SK-N-SH treated with all-trans-retinoic acid at 6 μM for 48 hours (cell line): Measurements from ENCODE around the gene DVL3.

Source experiments
- ATAC-seq: fragments of 200-7000 bp; cut with Tn5 transposase; 3 replicates; pipeline ENCODE4 v1.9.1; 2020; ENCODE audit warnings: mild to moderate bottlenecking, moderate library complexity
- ARNTL ChIP-seq: fragments of 450-650 bp; formaldehyde crosslinking; IDR thresholded peaks from 2 replicates; pipeline ENCODE4 v1.5.0; 2020; ENCODE audit warnings: low read depth, mild to moderate bottlenecking, moderate library complexity, borderline replicate concordance
- BACH2 ChIP-seq: fragments of 250-450 bp; sonication (Bioruptor Pico); IDR thresholded peaks from 2 replicates; pipeline ENCODE4 v1.9.0; 2021; ENCODE audit warnings: mild to moderate bottlenecking, borderline replicate concordance
- CREB5 ChIP-seq: fragments of 250-450 bp; sonication (Bioruptor Pico); IDR thresholded peaks from 2 replicates; pipeline ENCODE4 v1.5.1; 2020; ENCODE audit warnings: low read depth, mild to moderate bottlenecking, moderate library complexity
- CSDC2 ChIP-seq: fragments of 250-450 bp; sonication (Bioruptor Pico); IDR thresholded peaks from 2 replicates; pipeline ENCODE4 v1.5.0; 2020; ENCODE audit warnings: mild to moderate bottlenecking, moderate library complexity
- CSRNP3 ChIP-seq: fragments of 250-450 bp; sonication (Bioruptor Pico); IDR thresholded peaks from 2 replicates; pipeline ENCODE4 v1.5.1; 2021; ENCODE audit warnings: mild to moderate bottlenecking, moderate library complexity
- ESRRG ChIP-seq: fragments of 250-450 bp; sonication (Bioruptor Pico); IDR thresholded peaks from 2 replicates; pipeline ENCODE4 v1.6.1; 2021; ENCODE audit warnings: mild to moderate bottlenecking
- GLIS3 ChIP-seq: fragments of 250-450 bp; sonication (Bioruptor Pico); IDR thresholded peaks from 2 replicates; pipeline ENCODE4 v1.5.0; 2020; ENCODE audit warnings: mild to moderate bottlenecking, moderate library complexity
- ISL1 ChIP-seq: fragments of 250-450 bp; sonication (Bioruptor Pico); IDR thresholded peaks from 2 replicates; pipeline ENCODE4 v2.1.2; 2022; ENCODE audit warnings: mild to moderate bottlenecking, moderate library complexity
- OSR1 ChIP-seq: fragments of 250-450 bp; sonication (Bioruptor Pico); IDR thresholded peaks from 2 replicates; pipeline ENCODE4 v1.8.0; 2022; ENCODE audit warnings: moderate library complexity, mild to moderate bottlenecking, inconsistent platforms
- PATZ1 ChIP-seq: fragments of 250-450 bp; sonication (Bioruptor Pico); IDR thresholded peaks from 2 replicates; pipeline ENCODE4 v1.8.0; 2020; ENCODE audit warnings: mild to moderate bottlenecking, moderate library complexity, borderline replicate concordance
- POU6F1 ChIP-seq: fragments of 250-450 bp; sonication (Bioruptor Pico); IDR thresholded peaks from 2 replicates; pipeline ENCODE4 v1.8.0; 2021; ENCODE audit warnings: low read depth, mild to moderate bottlenecking, moderate library complexity, borderline replicate concordance
- PPARA ChIP-seq: fragments of 250-450 bp; sonication (Bioruptor Pico); IDR thresholded peaks from 2 replicates; pipeline ENCODE4 v1.5.0; 2020; ENCODE audit warnings: mild to moderate bottlenecking, borderline replicate concordance
- RARB ChIP-seq: fragments of 250-450 bp; sonication (Bioruptor Pico); IDR thresholded peaks from 2 replicates; pipeline ENCODE4 v1.8.0; 2021; ENCODE audit warnings: mild to moderate bottlenecking, moderate library complexity
- SNAI2 ChIP-seq: fragments of 250-450 bp; sonication (Bioruptor Pico); IDR thresholded peaks from 2 replicates; pipeline ENCODE4 v1.5.0; 2020; ENCODE audit warnings: mild to moderate bottlenecking, moderate library complexity
- TCF4 ChIP-seq: fragments of 250-450 bp; sonication (Bioruptor Pico); IDR thresholded peaks from 2 replicates; pipeline ENCODE4 v1.8.0; 2021; ENCODE audit warnings: mild to moderate bottlenecking, moderate library complexity, borderline replicate concordance
- TOX ChIP-seq: fragments of 250-450 bp; sonication (Bioruptor Pico); IDR thresholded peaks from 2 replicates; pipeline ENCODE4 v1.8.0; 2021; ENCODE audit warnings: mild to moderate bottlenecking, moderate library complexity, borderline replicate concordance
- TSHZ2 ChIP-seq: fragments of 250-450 bp; sonication (Bioruptor Pico); IDR thresholded peaks from 2 replicates; pipeline ENCODE4 v1.5.0; 2020; ENCODE audit warnings: mild to moderate bottlenecking, moderate library complexity
- ZC3H10 ChIP-seq: fragments of 250-450 bp; sonication (Bioruptor Pico); IDR thresholded peaks from 2 replicates; pipeline ENCODE4 v1.5.1; 2021; ENCODE audit warnings: mild to moderate bottlenecking, moderate library complexity
- ZFP3 ChIP-seq: fragments of 250-450 bp; sonication (Bioruptor Pico); IDR thresholded peaks from 2 replicates; pipeline ENCODE4 v1.5.0; 2020; ENCODE audit warnings: mild to moderate bottlenecking, moderate library complexity
- ZFP30 ChIP-seq: fragments of 450-650 bp; formaldehyde crosslinking; IDR thresholded peaks from 2 replicates; pipeline ENCODE4 v1.5.0; 2022; ENCODE audit warnings: mild to moderate bottlenecking, moderate library complexity
- ZNF565 ChIP-seq: fragments of 450-650 bp; formaldehyde crosslinking; conservative IDR thresholded peaks from 2 replicates; pipeline ENCODE4 v1.5.0; 2020; ENCODE audit warnings: low read depth, mild to moderate bottlenecking, moderate library complexity
- ZNF70 ChIP-seq: fragments of 450-650 bp; formaldehyde crosslinking; IDR thresholded peaks from 2 replicates; pipeline ENCODE4 v1.5.0; 2020; ENCODE audit warnings: mild to moderate bottlenecking, moderate library complexity
- ZNF8 ChIP-seq: fragments of 450-650 bp; formaldehyde crosslinking; IDR thresholded peaks from 2 replicates; pipeline ENCODE4 v1.5.0; 2020; ENCODE audit warnings: mild to moderate bottlenecking, moderate library complexity

Gene DVL3

GRCh38 chr3:184165543-184165942 is 10.4 kb downstream of the DVL3 start:
- TF ChIP-seq SNAI2: no peak
- TF ChIP-seq POU6F1: no peak
- no peak for TF ChIP-seq ISL1 (CRISPR knock-in tag)
- no peak for ATAC-seq

- ATAC-seq: no peak
- TF ChIP-seq ARNTL (CRISPR knock-in tag): no peak
- no peak for TF ChIP-seq TOX
- no peak for TF ChIP-seq ZNF565 (CRISPR knock-in tag)
- TF ChIP-seq ESRRG (CRISPR knock-in tag): no peak
- TF ChIP-seq ZNF70 (CRISPR knock-in tag): no peak
- TF ChIP-seq CREB5 (CRISPR knock-in tag): no peak
- TF ChIP-seq ZFP30 (CRISPR knock-in tag): no peak
- no peak for TF ChIP-seq OSR1
- TF ChIP-seq TCF4 (CRISPR knock-in tag): no peak
- TF ChIP-seq ZNF8: no peak
- TF ChIP-seq TSHZ2 (CRISPR knock-in tag): no peak
- no peak for TF ChIP-seq RARB (CRISPR knock-in tag)
- TF ChIP-seq ZC3H10: no peak
- TF ChIP-seq PATZ1 (CRISPR knock-in tag): no peak
- TF ChIP-seq CSDC2 (CRISPR knock-in tag): no peak
- TF ChIP-seq BACH2: no peak
- no peak for TF ChIP-seq ZFP3
- TF ChIP-seq PPARA (CRISPR knock-in tag): no peak
- no peak for TF ChIP-seq SNAI2
- TF ChIP-seq, all 23 proteins: peak for 0
Measured at GRCh38 chr3:184166671-184167070, 11.5 kb downstream of the DVL3 start.

- no peak for ATAC-seq
- TF ChIP-seq CSRNP3 (CRISPR knock-in tag) (no peak), ZNF8 (no peak), GLIS3 (CRISPR knock-in tag) (no peak), TSHZ2 (CRISPR knock-in tag) (no peak), ZC3H10 (no peak), PPARA (CRISPR knock-in tag) (no peak), SNAI2 (no peak), BACH2 (no peak), ZFP3 (no peak), PATZ1 (CRISPR knock-in tag) (no peak), RARB (CRISPR knock-in tag) (no peak), TCF4 (CRISPR knock-in tag) (no peak), ARNTL (CRISPR knock-in tag) (no peak), OSR1 (no peak), ZNF565 (CRISPR knock-in tag) (no peak), CSDC2 (CRISPR knock-in tag) (no peak), CREB5 (CRISPR knock-in tag) (no peak)
Measured at GRCh38 chr3:184167786-184168185, 12.6 kb downstream of the DVL3 start.
